Measurements from ENCODE around the gene DTNB.

DNA sequence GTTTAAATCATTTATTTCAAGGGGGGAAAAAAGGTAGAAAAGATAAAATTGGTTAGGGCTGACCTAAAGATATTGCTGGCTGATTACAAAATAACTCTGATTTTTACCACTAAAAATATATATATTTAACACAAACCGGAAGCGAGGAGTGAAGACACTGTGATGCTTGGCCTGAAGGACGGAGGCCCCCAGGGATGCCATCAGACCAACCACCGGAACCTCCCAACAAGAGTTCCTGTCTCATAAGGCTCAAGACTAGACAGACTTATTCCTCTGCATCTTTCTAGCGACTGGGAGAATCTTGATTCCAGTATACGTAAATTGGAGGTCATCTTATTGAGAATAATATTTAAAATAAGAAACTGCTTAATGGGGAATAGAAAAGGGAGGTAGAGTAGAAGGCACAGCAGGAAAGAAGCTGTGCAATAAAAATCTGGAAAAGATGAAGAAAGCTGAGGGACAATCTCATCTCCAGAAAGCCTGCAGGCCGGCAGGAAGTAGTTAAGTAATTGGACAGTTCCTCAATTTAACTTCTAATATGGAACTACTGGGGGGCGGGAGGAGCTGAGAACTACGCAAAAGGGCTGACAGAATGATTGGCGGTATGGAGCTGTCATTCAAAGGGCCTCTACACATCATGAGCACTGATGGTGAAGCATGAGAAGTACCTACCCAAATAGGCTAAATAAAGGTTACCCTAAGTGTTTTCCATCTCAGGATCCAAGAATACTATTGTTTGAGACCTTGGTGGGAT lies 91.1 kb downstream of the DTNB start:
- no peak for TF ChIP-seq RAD21 (IDR thresholded peaks at IDR 0.05; ENCODE audit: low read length)
- TF ChIP-seq, protein P1, sequence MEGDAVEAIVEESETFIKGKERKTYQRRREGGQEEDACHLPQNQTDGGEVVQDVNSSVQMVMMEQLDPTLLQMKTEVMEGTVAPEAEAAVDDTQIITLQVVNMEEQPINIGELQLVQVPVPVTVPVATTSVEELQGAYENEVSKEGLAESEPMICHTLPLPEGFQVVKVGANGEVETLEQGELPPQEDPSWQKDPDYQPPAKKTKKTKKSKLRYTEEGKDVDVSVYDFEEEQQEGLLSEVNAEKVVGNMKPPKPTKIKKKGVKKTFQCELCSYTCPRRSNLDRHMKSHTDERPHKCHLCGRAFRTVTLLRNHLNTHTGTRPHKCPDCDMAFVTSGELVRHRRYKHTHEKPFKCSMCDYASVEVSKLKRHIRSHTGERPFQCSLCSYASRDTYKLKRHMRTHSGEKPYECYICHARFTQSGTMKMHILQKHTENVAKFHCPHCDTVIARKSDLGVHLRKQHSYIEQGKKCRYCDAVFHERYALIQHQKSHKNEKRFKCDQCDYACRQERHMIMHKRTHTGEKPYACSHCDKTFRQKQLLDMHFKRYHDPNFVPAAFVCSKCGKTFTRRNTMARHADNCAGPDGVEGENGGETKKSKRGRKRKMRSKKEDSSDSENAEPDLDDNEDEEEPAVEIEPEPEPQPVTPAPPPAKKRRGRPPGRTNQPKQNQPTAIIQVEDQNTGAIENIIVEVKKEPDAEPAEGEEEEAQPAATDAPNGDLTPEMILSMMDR (conservative IDR thresholded peaks at IDR 0.05; ENCODE audit: low read depth, low read length): no peak
- TF ChIP-seq POLR2A (IDR thresholded peaks at IDR 0.05; ENCODE audit: low read depth, low read length): no peak
- no peak for TF ChIP-seq SMC3 (IDR thresholded peaks at IDR 0.05; ENCODE audit: low read depth, low read length)
- no peak for TF ChIP-seq CEBPB (IDR thresholded peaks at IDR 0.05; ENCODE audit: low read depth, low read length)
- TF ChIP-seq, protein P2, sequence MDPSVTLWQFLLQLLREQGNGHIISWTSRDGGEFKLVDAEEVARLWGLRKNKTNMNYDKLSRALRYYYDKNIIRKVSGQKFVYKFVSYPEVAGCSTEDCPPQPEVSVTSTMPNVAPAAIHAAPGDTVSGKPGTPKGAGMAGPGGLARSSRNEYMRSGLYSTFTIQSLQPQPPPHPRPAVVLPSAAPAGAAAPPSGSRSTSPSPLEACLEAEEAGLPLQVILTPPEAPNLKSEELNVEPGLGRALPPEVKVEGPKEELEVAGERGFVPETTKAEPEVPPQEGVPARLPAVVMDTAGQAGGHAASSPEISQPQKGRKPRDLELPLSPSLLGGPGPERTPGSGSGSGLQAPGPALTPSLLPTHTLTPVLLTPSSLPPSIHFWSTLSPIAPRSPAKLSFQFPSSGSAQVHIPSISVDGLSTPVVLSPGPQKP (IDR thresholded peaks at IDR 0.05; ENCODE audit: borderline replicate concordance, low read depth, low read length): no peak
- TF ChIP-seq RFX5 (IDR thresholded peaks at IDR 0.05; ENCODE audit: low read depth, low read length): no peak
- no peak for TF ChIP-seq MAFK (IDR thresholded peaks at IDR 0.05; ENCODE audit: low read depth, low read length)
- TF ChIP-seq MXI1 (IDR thresholded peaks at IDR 0.05; ENCODE audit: borderline replicate concordance, low read depth, low read length): no peak
- TF ChIP-seq RCOR1 (IDR thresholded peaks at IDR 0.05; ENCODE audit: insufficient replicate concordance, low read length): no peak
